NB4 (cell line): ENCODE measurements around the gene OSBPL10.

Source experiments
- CTCF ChIP-seq: IDR thresholded peaks from one replicate; pipeline ENCODE4 v1.5.1; 2012; ENCODE audit warnings: low read depth, low read length
- MAX ChIP-seq: IDR thresholded peaks from 2 replicates; pipeline ENCODE4 v1.6.1; 2011; ENCODE audit warnings: low read depth, low read length
- MYC ChIP-seq: IDR thresholded peaks from 2 replicates; pipeline ENCODE4 v1.6.1; 2011; ENCODE audit warnings: low read depth, low read length
- POLR2A ChIP-seq: IDR thresholded peaks from 2 replicates; pipeline ENCODE4 v1.6.1; 2011; ENCODE audit warnings: mild to moderate bottlenecking; ENCODE audit not compliant: insufficient read length; ENCODE audit errors: extremely low read depth

DNA sequence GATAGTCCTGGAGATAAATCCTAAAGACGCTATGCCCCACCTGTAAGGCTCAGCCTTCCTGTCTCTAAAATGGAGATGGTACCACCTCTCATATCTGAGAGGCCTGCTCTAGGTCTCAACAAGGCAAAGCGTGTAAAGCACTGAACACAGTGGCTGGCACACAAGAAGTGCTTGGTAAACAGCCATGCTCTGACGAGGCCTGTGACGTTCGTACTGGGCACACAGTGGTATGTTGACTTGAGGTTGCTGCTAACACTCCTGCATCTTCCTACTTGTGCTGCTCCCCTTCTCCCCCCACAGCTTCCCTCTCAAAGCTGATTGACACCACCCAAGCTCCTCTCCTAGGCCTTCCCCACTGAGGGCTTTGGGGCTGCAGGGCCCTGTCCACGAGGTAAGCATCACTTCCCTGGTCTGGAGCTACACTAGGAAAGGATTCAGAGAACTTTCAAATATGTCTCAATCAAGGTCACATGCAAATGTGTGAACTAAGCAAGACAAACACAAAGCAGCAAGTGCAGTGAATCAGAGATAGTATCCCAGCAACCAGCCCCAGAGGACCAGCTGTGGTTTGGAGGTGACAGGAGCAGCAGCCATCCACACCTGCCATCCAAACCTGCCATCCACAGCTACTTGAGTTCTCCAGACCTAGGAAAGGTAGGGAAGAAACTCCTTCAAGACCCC lies 270.8 kb downstream of the OSBPL10 start:
- TF ChIP-seq POLR2A (no peak), CTCF (no peak), MAX (no peak), MYC (no peak)
